NCI-H2227 (cell line): ENCODE data around the gene ZFPM1.
"Not testable (repeated sequence)": the region's sequence is repeated elsewhere in the genome, so short reads cannot be mapped to it uniquely, and the experiment has no call there.

Experiments
- DNase-seq: peaks from one replicate; lab custom pipeline; 2025; ENCODE audit not compliant: unreplicated experiment; lab: John Stamatoyannopoulos, UW

The ZFPM1 gene

DNA sequence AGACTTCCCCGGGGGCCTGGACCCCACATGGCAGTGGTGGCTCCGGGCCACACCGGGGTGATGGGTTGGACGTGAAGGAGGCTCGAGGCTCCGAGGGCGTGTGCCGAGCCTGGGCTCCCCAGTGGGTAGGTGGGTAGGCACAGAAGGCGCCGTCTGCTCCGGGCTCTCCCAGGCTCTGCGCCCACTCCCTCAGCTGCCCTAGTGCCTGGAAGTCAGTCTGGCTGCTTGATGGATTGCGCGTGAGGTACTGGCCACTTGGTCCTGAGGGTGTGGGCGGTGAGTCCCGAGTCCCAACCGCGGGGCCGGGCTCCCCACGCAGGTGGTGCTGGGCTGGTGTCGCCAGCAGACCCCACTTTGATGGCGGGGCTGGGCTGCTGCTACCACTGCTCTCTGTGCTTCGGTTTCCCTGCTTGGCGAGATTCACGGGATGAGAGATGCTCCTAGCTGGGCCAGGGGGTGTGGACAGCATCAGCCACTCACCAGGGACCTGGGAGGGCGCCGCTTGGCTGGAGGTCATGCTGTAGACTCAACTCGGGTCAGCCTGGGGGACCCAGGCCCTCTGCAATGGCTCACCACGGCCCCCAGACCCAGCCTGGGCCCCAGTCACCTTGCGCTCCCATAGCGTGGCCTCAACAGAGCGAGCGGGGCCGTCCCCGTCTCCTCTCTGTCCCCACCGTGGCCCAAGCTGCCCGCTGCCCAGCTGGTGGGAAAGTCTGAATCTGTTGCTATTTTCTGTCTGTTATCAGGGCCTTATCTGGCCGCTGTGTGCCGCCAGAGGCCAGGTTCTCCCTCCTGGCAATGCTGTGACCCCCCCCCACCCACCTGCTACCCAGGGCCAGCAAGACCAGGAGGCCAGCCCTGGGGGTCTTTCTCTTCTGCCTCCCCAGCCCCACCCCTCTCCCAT, 26.1 kb downstream of the ZFPM1 start:
- DNase-seq, result no peak

- DNase-seq, result no peak
Measured at GRCh38 chr16:88479793-88480760, 27.0 kb downstream of the ZFPM1 start.

- no peak for DNase-seq
Measured at GRCh38 chr16:88480829-88481228, 27.7 kb downstream of the ZFPM1 start.

GRCh38 chr16:88481851-88482250, 28.8 kb downstream of the ZFPM1 start:
- DNase-seq, result no peak

- DNase-seq, result no peak
Measured at GRCh38 chr16:88482630-88483391, 29.7 kb downstream of the ZFPM1 start.

DNA sequence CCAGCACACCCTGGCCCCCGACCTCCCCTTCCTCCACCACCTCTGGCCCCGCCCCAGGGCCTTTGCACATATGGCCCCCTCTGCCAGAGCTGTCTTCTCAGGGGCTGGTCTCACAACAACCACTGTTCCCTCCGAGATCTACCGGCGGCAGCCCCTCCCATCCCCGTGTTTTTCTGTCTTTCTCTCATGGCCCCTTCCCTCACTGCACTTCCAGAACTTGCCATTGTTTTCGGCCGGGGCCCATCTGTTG, 30.2 kb downstream of the ZFPM1 start:
- DNase-seq, result no peak

GRCh38 chr16:88484505-88485365, 31.7 kb downstream of the ZFPM1 start:
- DNase-seq, result no peak

- DNase-seq, result not testable (repeated sequence)
Measured at GRCh38 chr16:88485366-88485741, 32.3 kb downstream of the ZFPM1 start.

GRCh38 chr16:88486398-88487123, 33.5 kb downstream of the ZFPM1 start:
- DNase-seq, result no peak

GRCh38 chr16:88487124-88487432, 34.0 kb downstream of the ZFPM1 start:
- no peak for DNase-seq

DNA sequence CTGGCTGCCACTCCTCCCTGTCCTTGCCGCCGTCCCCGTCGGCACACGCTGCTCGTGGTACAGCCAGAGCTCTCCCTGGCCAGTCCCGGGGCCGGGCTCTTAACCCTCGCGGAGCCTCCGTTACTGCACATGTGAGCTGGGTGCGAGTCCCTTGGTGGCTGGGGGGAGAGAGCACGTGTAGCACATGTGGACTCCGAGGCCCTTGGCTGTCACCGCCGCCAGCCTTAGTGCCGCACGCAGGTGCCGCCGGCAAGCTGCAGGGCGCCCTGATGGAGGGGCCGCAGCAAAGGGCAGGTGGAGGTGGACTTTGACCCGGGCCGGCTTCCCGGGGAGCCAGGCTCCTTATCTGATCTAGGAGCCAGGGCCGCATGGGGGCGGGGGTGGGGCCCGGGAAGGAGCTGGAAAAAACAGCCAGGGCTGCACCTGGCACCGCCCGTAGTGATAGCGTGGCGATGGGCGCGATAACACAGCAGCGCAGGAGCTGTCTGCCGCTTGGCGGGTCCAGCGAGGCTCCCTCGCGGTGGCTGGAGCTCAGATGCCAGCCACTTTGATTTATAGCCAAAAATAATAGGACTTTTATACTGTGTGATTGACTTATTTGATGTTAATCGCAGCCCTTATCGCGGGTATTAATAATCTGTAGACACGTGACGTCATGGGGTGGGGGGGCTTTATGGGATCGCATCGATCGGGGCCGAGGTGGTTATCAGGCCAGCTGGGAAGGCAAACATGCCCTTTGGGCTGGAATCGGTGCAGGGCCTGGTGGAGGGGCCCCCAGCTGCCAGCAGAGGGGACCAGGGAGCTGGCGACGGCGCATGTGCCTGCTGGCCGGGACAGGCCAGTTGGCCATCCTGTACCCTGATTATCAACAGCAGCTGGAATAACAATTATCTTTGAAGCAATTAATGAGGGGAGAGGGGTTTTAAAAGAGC, 35.1 kb downstream of the ZFPM1 start:
- DNase-seq, result no peak

- no peak for DNase-seq
Measured at GRCh38 chr16:88489163-88489741, 36.2 kb downstream of the ZFPM1 start.

DNA sequence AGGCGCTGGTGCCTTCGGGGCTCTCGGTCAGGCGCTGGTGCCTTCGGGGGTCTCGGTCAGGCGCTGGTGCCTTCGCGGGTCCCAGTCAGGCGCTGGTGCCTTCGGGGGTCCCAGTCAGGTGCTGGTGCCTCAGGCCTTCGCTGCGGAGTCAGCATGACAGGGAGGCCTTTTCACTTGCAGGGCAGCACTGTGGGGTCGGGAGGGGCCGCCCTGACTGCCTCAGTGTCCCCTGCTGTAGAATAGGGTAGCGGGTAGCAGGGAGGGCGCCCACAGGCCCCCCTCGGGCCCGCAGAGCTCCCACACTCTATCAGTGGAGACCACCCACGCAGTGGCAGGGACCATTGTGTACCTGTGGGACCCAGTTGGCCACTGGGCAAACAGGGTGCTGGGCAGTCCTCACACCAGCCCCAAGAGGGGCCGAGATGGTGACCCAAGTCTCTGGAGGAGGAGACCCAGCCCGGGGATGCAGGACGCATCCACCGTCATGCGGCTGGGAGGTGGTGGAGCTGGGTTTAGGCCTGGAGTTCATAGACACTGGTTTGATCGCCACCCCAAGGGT, 38.0 kb downstream of the ZFPM1 start:
- no peak for DNase-seq

DNA sequence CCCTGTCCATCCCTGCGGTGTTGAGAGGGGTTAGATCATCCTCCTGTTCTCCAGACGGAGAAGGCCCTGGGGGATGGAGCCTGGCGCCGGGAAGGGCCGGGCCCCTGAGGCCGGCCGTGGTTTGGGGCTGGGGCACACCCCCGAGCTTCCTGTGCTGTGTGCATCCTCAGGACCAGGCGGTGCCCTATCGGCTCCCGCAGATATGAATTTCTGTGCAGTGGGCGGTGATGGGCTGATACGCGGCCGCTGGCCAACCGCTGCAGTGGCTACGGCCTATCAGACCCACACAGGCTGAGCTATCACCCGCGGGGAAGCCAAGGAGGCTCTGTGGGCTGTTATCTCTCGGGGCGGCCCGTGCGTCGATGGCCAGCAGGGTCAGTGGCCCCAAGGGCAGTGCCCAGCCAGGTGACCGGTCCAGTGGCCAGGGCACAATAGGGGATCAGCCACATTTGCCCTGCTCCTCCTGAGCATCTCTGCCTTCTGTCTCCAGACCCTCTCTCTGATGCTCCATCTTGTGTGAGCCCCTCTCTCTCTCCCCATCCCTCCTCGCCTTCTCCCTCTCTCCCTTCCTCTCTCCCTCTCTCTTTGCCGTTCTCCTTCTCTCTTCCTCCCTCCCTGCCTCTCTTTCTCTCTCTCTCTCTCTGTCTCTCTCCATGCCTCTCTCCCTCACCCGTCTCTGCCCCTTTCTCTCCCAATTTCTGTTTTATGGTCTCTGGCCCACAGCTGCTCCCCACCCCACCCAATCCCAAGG, 38.7 kb downstream of the ZFPM1 start:
- no peak for DNase-seq

GRCh38 chr16:88493879-88494278, 40.8 kb downstream of the ZFPM1 start:
- DNase-seq, result no peak

- no peak for DNase-seq
Measured at GRCh38 chr16:88494335-88495154, 41.5 kb downstream of the ZFPM1 start.
